HL-60/S4 (cell line): ENCODE results near the gene KRT33A.

ENCODE experiments used
- in situ Hi-C: fragments of 300-500 bp; cut with MboI; formaldehyde crosslinking; loops from 2 replicates; pipeline ENCODE4 v1.14.3; 2022; ENCODE audit warnings: low sequenced_read_pairs

The KRT33A gene

GRCh38 chr17:41304091-41304490 is 46.5 kb downstream of the KRT33A start:
- in situ Hi-C loops, result no loop called here

GRCh38 chr17:41302981-41303380 is 47.6 kb downstream of the KRT33A start:
- in situ Hi-C loops, result no loop called here

DNA sequence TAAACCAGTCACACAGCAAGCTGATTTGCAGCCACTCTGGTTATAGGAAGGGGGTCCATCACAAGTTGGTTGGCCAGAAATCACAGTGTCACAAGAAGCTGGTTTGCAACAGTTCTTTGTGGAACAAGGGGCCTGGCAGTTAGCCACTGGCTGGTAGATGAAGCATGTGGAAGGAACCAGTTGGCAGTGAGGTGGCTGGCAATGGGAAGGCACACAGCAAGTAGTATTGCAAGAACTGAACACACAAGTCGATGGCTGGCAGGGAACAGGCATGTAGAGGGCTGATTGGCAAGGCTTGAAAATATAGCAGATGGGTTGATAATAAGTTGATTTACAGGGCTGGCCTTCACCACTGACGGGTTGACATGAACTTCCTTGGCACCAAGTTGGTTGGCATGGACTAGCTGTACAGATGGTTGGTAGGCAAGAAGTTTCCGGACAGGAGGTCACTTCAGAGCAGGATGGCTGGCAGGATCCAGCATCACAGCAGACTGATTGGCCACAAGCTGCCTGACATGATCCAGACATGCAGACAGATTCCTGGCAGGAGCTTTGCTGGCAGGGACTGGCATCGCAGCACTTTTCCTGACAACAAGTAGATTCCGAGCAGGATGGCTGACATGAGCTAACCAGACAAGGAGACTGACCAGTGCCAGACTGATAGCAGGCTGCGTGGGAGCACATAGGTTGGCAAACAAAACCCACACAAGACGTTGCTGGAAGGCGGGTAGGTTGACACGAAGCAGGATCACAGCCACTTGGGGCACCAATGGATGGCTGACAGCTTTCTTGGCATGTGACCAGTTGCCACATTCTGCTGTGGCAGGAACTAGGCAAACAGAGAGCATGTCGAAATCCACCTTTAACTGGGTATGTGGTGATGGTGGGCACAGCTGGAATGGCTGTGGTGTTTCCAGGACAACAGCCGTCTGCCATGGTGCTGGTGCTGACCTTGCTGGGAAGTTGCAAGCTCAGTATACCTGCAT is 48.4 kb downstream of the KRT33A start, which contains the start of gene KRTAP29-1:
TSS of gene KRTAP29-1 (minus strand) at position 936 of the 986 bp plus-strand sequence. CDS start at position 936, 0 bp downstream.
- in situ Hi-C loops, result no loop called here

DNA sequence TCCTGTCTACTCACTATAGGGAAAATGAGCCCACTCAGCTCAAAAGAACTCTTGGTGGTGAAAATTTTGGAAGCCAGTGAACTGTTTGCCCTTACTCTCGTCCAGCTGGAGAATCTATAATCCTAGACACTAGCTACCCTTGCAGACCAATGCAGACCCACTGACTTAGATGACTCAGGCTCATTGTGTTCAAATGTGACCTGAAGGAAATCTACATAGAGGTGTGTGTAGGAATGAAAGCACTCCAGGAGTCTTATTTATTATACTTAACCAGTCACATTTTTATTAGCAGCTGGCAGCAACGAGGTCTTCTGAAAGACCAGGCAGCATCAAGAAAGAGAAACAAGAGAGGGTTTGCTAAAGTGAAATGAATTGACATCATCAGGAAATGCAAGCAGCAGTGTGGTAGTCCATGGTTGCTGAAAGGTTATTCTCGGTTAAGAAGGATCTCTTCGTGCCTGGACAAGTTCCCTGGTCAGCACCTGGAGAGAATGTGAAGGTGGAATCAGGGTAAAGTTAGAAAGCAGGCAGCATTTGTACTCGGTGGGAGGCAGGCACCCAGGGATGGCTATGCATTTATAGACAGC is 49.3 kb downstream of the KRT33A start:
- in situ Hi-C loops, result no loop called here

DNA sequence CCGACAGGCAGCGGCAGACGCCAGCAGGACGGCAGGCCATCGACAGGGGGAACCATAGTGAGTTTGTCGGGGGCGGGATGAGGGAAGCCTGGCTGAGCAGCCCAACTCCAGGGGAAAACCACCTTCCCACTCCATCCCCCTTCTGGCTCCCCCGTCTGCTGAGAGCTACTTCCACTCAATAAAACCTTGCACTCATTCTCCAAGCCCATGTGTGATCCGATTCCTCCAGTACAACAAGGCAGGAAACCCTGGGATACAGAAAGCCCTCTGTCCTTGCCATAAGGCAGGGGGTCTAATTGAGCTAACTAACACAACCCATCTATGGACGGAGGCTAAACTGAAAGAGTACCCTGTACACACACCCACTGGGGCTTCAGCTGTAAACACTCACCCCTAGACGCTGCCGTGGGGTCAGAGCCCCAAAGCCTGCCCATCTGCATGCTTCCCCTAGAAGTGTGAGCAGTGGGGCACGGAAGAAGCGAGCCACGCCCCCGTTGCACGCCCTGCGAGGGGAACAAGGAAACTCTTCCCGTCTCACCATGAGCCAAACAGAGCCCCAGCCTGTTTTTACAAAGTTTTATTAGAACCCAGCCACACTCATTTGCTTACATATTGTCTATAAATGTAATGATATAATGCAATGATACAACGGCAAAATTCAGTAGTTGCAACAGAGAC is 52.0 kb downstream of the KRT33A start:
- in situ Hi-C loops, result no loop called here

- in situ Hi-C loops, result no loop called here
Measured at GRCh38 chr17:41296846-41297245, 53.8 kb downstream of the KRT33A start.
